Endothelial cell of umbilical vein (primary cell): ENCODE measurements around the gene TTLL12.

Source experiments
- EZH2 ChIP-seq: IDR thresholded peaks from 2 replicates; pipeline ENCODE4 v1.6.1; 2012; ENCODE audit warnings: borderline replicate concordance, low read depth, mild to moderate bottlenecking, moderate library complexity, low read length, inconsistent platforms; ENCODE audit not compliant: severe bottlenecking
- FOS ChIP-seq: IDR thresholded peaks from 2 replicates; pipeline ENCODE4 v1.6.1; 2011; ENCODE audit warnings: mild to moderate bottlenecking, low read length, moderate library complexity, borderline replicate concordance; ENCODE audit not compliant: insufficient read depth
- JUN ChIP-seq: IDR thresholded peaks from 2 replicates; pipeline ENCODE4 v1.6.1; 2011; ENCODE audit warnings: borderline replicate concordance, low read depth; ENCODE audit not compliant: insufficient read length, insufficient read depth
- MYC ChIP-seq: IDR thresholded peaks from one replicate; pipeline ENCODE4 v1.6.1; 2011; ENCODE audit warnings: mild to moderate bottlenecking, low read depth, low read length
- POLR2A ChIP-seq: IDR thresholded peaks from 2 replicates; pipeline ENCODE4 v1.6.1; 2012; ENCODE audit warnings: low read depth, mild to moderate bottlenecking, control low read depth, low read length
- POLR2AphosphoS5 ChIP-seq: IDR thresholded peaks from 2 replicates; pipeline ENCODE4 v1.6.1; 2012; ENCODE audit warnings: low read depth, mild to moderate bottlenecking, control low read depth, low read length, moderate library complexity; ENCODE audit not compliant: insufficient read depth
- TF ChIP-seq, protein P1 (sequence below), 2 donors: IDR thresholded peaks; 1 replicate in 1 of 2; 2 replicates in 1 of 2; pipeline ENCODE4 v1.5.1; 2011; ENCODE audit warnings: low read length in 2 of 2, mild to moderate bottlenecking in 2 of 2, moderate library complexity in 2 of 2, control low read depth in 1 of 2, inconsistent platforms in 1 of 2, low read depth in 1 of 2; ENCODE audit not compliant: insufficient read depth in 1 of 2; ENCODE audit errors: extremely low read depth in 1 of 2

DNA sequence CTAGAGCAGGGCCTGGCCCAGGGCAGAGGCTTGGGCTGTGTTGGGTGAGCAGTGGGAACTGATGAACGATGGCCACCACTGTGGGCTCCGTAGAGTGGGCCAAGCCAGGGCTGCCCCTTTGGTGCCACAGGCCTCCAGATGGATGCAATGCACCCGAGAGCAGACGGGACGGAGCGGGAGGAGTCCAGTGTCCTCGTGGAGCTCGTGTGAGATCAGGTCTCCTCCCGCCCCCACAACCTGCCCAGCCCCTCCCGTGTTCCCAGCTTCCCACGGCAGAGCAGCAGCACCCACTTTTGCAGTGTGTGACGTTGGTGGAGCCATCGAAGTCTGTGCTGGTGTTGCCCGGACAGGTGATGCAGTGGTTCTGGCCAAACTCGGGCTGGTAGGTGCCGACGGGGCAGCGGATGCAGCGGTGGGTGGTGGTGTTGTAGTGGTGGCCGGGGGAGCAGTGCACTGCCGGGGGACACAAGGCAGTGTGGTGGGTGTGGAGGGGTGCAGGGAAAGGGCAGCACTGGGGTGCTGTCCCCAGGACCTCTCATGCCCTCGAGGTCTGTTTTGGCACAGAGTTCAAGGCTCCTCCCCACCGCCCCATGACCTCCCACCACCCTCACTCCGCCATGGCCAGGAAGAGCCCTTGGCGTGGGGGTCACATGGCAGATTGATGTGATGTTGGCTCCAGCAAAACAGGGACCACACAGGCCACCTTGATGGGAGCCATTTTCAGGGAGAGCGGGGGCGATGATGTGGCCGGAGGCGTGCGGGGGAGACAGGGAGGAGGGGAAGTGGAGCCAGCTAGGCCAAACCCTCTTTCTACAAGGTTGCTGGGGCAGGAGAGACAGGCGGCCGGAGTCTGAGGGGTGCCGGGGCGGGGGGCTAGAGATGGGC, 23.9 kb upstream of the TTLL12 start:
- TF ChIP-seq POLR2AphosphoS5, result no peak
- no peak for TF ChIP-seq POLR2A
- TF ChIP-seq, protein P1, sequence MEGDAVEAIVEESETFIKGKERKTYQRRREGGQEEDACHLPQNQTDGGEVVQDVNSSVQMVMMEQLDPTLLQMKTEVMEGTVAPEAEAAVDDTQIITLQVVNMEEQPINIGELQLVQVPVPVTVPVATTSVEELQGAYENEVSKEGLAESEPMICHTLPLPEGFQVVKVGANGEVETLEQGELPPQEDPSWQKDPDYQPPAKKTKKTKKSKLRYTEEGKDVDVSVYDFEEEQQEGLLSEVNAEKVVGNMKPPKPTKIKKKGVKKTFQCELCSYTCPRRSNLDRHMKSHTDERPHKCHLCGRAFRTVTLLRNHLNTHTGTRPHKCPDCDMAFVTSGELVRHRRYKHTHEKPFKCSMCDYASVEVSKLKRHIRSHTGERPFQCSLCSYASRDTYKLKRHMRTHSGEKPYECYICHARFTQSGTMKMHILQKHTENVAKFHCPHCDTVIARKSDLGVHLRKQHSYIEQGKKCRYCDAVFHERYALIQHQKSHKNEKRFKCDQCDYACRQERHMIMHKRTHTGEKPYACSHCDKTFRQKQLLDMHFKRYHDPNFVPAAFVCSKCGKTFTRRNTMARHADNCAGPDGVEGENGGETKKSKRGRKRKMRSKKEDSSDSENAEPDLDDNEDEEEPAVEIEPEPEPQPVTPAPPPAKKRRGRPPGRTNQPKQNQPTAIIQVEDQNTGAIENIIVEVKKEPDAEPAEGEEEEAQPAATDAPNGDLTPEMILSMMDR (IDR thresholded peaks at IDR 0.05; ENCODE audit: extremely low read depth in 1 of 2, insufficient read depth in 1 of 2, low read depth in 1 of 2, low read length in 2 of 2), result no peak
- TF ChIP-seq EZH2, result no peak
- TF ChIP-seq JUN, result no peak
- no peak for TF ChIP-seq MYC
- no peak for TF ChIP-seq FOS
